Ammon's horn (tissue), 1 donor: ENCODE measurements around the gene DNAJB11.
A peak's percentile ranks its signal among the peaks of the same experiment; 100 is the strongest.

Experiments used
- DNase-seq: peaks from one replicate; pipeline ENCODE4 v3.0.0-alpha.2; 2016; ENCODE audit warnings: low spot score

DNAJB11 gene

GRCh38 chr3:186596568-186597287 is 26.2 kb downstream of the DNAJB11 start:
- DNase-seq: no peak

- DNase-seq: no peak
Measured at GRCh38 chr3:186598108-186598784, 27.7 kb downstream of the DNAJB11 start.

- no peak for DNase-seq
Measured at GRCh38 chr3:186598794-186599141, 28.2 kb downstream of the DNAJB11 start.

GRCh38 chr3:186599142-186599784 is 28.7 kb downstream of the DNAJB11 start:
- no peak for DNase-seq

- no peak for DNase-seq
Measured at GRCh38 chr3:186599785-186600166, 29.3 kb downstream of the DNAJB11 start.

GRCh38 chr3:186600896-186601295 is 30.4 kb downstream of the DNAJB11 start:
- no peak for DNase-seq

GRCh38 chr3:186603159-186603558 is 32.6 kb downstream of the DNAJB11 start:
- no peak for DNase-seq

GRCh38 chr3:186605078-186605477 is 34.6 kb downstream of the DNAJB11 start:
- DNase-seq: no peak

GRCh38 chr3:186605561-186606545 is 35.3 kb downstream of the DNAJB11 start:
- no peak for DNase-seq

- DNase-seq: no peak
Measured at GRCh38 chr3:186608624-186609215, 38.2 kb downstream of the DNAJB11 start.

GRCh38 chr3:186609247-186609868 is 38.8 kb downstream of the DNAJB11 start:
- no peak for DNase-seq

- no peak for DNase-seq
Measured at GRCh38 chr3:186612065-186612464, 41.5 kb downstream of the DNAJB11 start.

GRCh38 chr3:186612721-186613636 is 42.5 kb downstream of the DNAJB11 start, which contains the start of gene AHSG:
Gene AHSG, plus strand, starts transcription at chr3:186613060. Its CDS starts 82 bp downstream, at chr3:186613142.
- DNase-seq: no peak

GRCh38 chr3:186613637-186614265 is 43.2 kb downstream of the DNAJB11 start:
- no peak for DNase-seq

GRCh38 chr3:186614266-186614596 is 43.7 kb downstream of the DNAJB11 start:
- DNase-seq: no peak

GRCh38 chr3:186614597-186615483 is 44.3 kb downstream of the DNAJB11 start:
- DNase-seq: peak; percentile 91

- DNase-seq: no peak
Measured at GRCh38 chr3:186616299-186616617, 45.7 kb downstream of the DNAJB11 start.

GRCh38 chr3:186617036-186617946 is 46.8 kb downstream of the DNAJB11 start:
- DNase-seq: peak; percentile 89
